Peyer's patch (tissue), 4 donors: ENCODE results near the gene SUV39H2. TPM values are rescaled to one million over a fixed set of nuclear protein-coding genes. Genes with fewer than 3 reads are reported as not detected.

Experiments
- DNase-seq, 3 donors: peaks; one replicate each; pipeline ENCODE4 v3.0.0-alpha.2; 2017 to 2019
- H3K27ac ChIP-seq, 4 donors: fragments of 200-600 bp; sonication (generic); one replicate each; pipeline ENCODE4 v1.5.1; 2016 to 2019
- H3K27me3 ChIP-seq, 2 donors: fragments of 200-600 bp; sonication (generic); one replicate each; pipeline ENCODE4 v1.5.1; 2019
- H3K36me3 ChIP-seq, 3 donors: fragments of 200-600 bp; sonication (generic); one replicate each; pipeline ENCODE4 v1.5.1; 2016 to 2019
- H3K4me1 ChIP-seq, 4 donors: fragments of 200-600 bp; sonication (generic); one replicate each; pipeline ENCODE4 v1.5.1; 2016 to 2019
- H3K4me3 ChIP-seq, 4 donors: fragments of 200-600 bp; sonication (generic); 1 replicate in 3 of 4; 2 replicates in 1 of 4; pipeline ENCODE4 v1.5.1; 2016 to 2019; ENCODE audit warnings: mild to moderate bottlenecking in 1 of 4
- H3K9me3 ChIP-seq, 4 donors: fragments of 200-600 bp; sonication (generic); one replicate each; pipeline ENCODE4 v1.5.1; 2016 to 2019; ENCODE audit warnings: mild to moderate bottlenecking in 1 of 4
- CTCF ChIP-seq, 6 experiments: fragments of 450-650 bp in 4 of 6; fragments of 200-600 bp in 2 of 6; sonication (generic) in 1 of 6; IDR thresholded peaks; one replicate each; pipeline ENCODE4 v1.5.1; 2017 to 2019; ENCODE audit warnings: antibody characterized with exemption in 6 of 6, mild to moderate bottlenecking in 3 of 6, moderate library complexity in 1 of 6
- POLR2A ChIP-seq, 2 donors: fragments of 450-650 bp; IDR thresholded peaks; one replicate each; pipeline ENCODE4 v1.5.1; 2017; ENCODE audit warnings: antibody characterized with exemption in 2 of 2, mild to moderate bottlenecking in 2 of 2, moderate library complexity in 2 of 2
- total RNA-seq, 4 donors: library from RNA; depleted of rRNA; stranded (reverse); fragments of >200 nt; gene quantifications; one replicate each; pipeline ENCODE4 v1.1.0, GENCODE V29; 2016

The SUV39H2 gene
- total RNA-seq, 4 donors from 2014 or later = 2.5 to 22.3 (median 9.0) TPM

GRCh38 chr10:14909101-14909500 lies 30.4 kb downstream of the SUV39H2 start:
- Histone ChIP-seq H3K4me1 (no peaks in the 10 kb centered on the region), H3K9me3 (no peaks in the 10 kb centered on the region), H3K36me3 (peaks cover 0 to 58% (median 0%) of the 10 kb centered on the region in 3 donors), H3K27ac (no peak overlapping the region), H3K4me3 (no peak overlapping the region), H3K27me3 (no peaks in the 10 kb centered on the region)
- no peak for TF ChIP-seq CTCF (IDR thresholded peaks at IDR 0.05)
- TF ChIP-seq POLR2A (IDR thresholded peaks at IDR 0.05) = no peak
- DNase-seq = no peak

- H3K36me3 ChIP-seq = peaks cover 0 to 65% (median 0%) of the 10 kb centered on the region in 3 donors
- no peak for DNase-seq
- H3K4me1 ChIP-seq = no peaks in the 10 kb centered on the region
- no peaks in the 10 kb centered on the region for H3K27me3 ChIP-seq
- no peak overlapping the region for H3K27ac ChIP-seq
- H3K9me3 ChIP-seq = peaks cover 0 to 3% (median 0%) of the 10 kb centered on the region in 4 donors
- TF ChIP-seq CTCF (IDR thresholded peaks at IDR 0.05) = no peak
- no peak for TF ChIP-seq POLR2A (IDR thresholded peaks at IDR 0.05)
- no peak overlapping the region for H3K4me3 ChIP-seq
Observed at GRCh38 chr10:14910953-14911352, 32.3 kb downstream of the SUV39H2 start.

GRCh38 chr10:14911801-14912200 lies 33.1 kb downstream of the SUV39H2 start:
- DNase-seq = no peak
- H3K4me3 ChIP-seq = no peak overlapping the region
- no peak for TF ChIP-seq POLR2A (IDR thresholded peaks at IDR 0.05)
- TF ChIP-seq CTCF (IDR thresholded peaks at IDR 0.05) = no peak
- H3K4me1 ChIP-seq = no peaks in the 10 kb centered on the region
- H3K27ac ChIP-seq = no peak overlapping the region
- H3K9me3 ChIP-seq = peaks cover 0 to 3% (median 1%) of the 10 kb centered on the region in 4 donors
- no peaks in the 10 kb centered on the region for H3K27me3 ChIP-seq
- H3K36me3 ChIP-seq = peaks cover 0 to 71% (median 0%) of the 10 kb centered on the region in 3 donors

GRCh38 chr10:14916600-14916999 lies 37.9 kb downstream of the SUV39H2 start:
- Histone ChIP-seq H3K9me3 (peaks cover 0 to 16% (median 1%) of the 10 kb centered on the region in 4 donors), H3K27ac (no peak overlapping the region), H3K4me1 (no peaks in the 10 kb centered on the region), H3K4me3 (no peak overlapping the region), H3K36me3 (peaks cover 0 to 83% (median 8%) of the 10 kb centered on the region in 3 donors), H3K27me3 (no peaks in the 10 kb centered on the region)
- TF ChIP-seq CTCF (IDR thresholded peaks at IDR 0.05) = no peak
- TF ChIP-seq POLR2A (IDR thresholded peaks at IDR 0.05) = no peak
- DNase-seq = no peak

- Histone ChIP-seq H3K27me3 (no peaks in the 10 kb centered on the region), H3K4me1 (no peaks in the 10 kb centered on the region), H3K4me3 (no peak overlapping the region), H3K9me3 (peaks cover 0 to 16% (median 1%) of the 10 kb centered on the region in 4 donors), H3K36me3 (peaks cover 0 to 87% (median 8%) of the 10 kb centered on the region in 3 donors), H3K27ac (no peak overlapping the region)
- no peak for TF ChIP-seq CTCF (IDR thresholded peaks at IDR 0.05)
- no peak for TF ChIP-seq POLR2A (IDR thresholded peaks at IDR 0.05)
- no peak for DNase-seq
Observed at GRCh38 chr10:14917827-14918226, 39.2 kb downstream of the SUV39H2 start.

- peaks cover 0 to 88% (median 8%) of the 10 kb centered on the region in 3 donors for H3K36me3 ChIP-seq
- H3K27ac ChIP-seq = no peak overlapping the region
- H3K27me3 ChIP-seq = no peaks in the 10 kb centered on the region
Observed at GRCh38 chr10:14918964-14919363, 40.3 kb downstream of the SUV39H2 start.

More at GRCh38 chr10:14918964-14919363, 40.3 kb downstream of the SUV39H2 start:
- no peak overlapping the region for H3K4me3 ChIP-seq
- peaks cover 0 to 16% (median 1%) of the 10 kb centered on the region in 4 donors for H3K9me3 ChIP-seq
- TF ChIP-seq POLR2A (IDR thresholded peaks at IDR 0.05) (no peak), CTCF (IDR thresholded peaks at IDR 0.05) (no peak)
- DNase-seq = no peak
- no peaks in the 10 kb centered on the region for H3K4me1 ChIP-seq
